HepG2 (cell line): ENCODE data around the gene PPM1M. TPM values are rescaled to one million over a fixed set of nuclear protein-coding genes. Genes with fewer than 3 reads are reported as not detected.

ENCODE experiments used
- ADNP ChIP-seq: sonication (generic); formaldehyde crosslinking; IDR thresholded peaks from 2 replicates; pipeline ENCODE4 v1.4.0; 2020; ENCODE audit warnings: missing genetic modification reagents
- ELF3 ChIP-seq: IDR thresholded peaks from 2 replicates; pipeline ENCODE4 v1.6.1; 2016; ENCODE audit warnings: missing genetic modification reagents, missing compliant biosample characterization
- FUBP1 ChIP-seq: sonication (generic); formaldehyde crosslinking; IDR thresholded peaks from 2 replicates; pipeline ENCODE4 v1.5.1; 2020; ENCODE audit warnings: missing genetic modification reagents, mild to moderate bottlenecking, borderline replicate concordance
- GTF2F1 ChIP-seq: fragments of 150-350 bp; IDR thresholded peaks from 2 replicates; pipeline ENCODE4 v1.6.1; 2014; ENCODE audit warnings: low read length
- ISL2 ChIP-seq: sonication (generic); formaldehyde crosslinking; IDR thresholded peaks from 2 replicates; pipeline ENCODE4 v1.5.0; 2020; ENCODE audit warnings: missing genetic modification reagents
- LCORL ChIP-seq, 2 experiments: fragments of 450-650 bp in 1 of 2; sonication (generic) in 1 of 2; formaldehyde crosslinking in 1 of 2; IDR thresholded peaks; 2 replicates each; pipeline versions ENCODE4 v1.5.0 to v1.6.1; 2017 to 2020; ENCODE audit warnings: antibody characterized with exemption in 1 of 2, missing genetic modification reagents in 1 of 2
- NFE2L1 ChIP-seq: sonication (generic); formaldehyde crosslinking; IDR thresholded peaks from 2 replicates; pipeline ENCODE4 v1.4.0; 2020; ENCODE audit warnings: missing genetic modification reagents, mild to moderate bottlenecking, borderline replicate concordance
- NKX3-1 ChIP-seq: sonication (generic); formaldehyde crosslinking; IDR thresholded peaks from 2 replicates; pipeline ENCODE4 v1.5.0; 2020; ENCODE audit warnings: missing genetic modification reagents
- REST ChIP-seq, 2 experiments: IDR thresholded peaks; 2 replicates each; pipeline ENCODE4 v1.6.1; 2011 to 2012; ENCODE audit warnings: low read length in 2 of 2, borderline replicate concordance in 1 of 2, low read depth in 1 of 2, mild to moderate bottlenecking in 1 of 2, moderate library complexity in 1 of 2
- SSRP1 ChIP-seq: IDR thresholded peaks from 2 replicates; pipeline ENCODE4 v1.6.1; 2016; ENCODE audit warnings: control low read depth
- TRIM24 ChIP-seq: sonication (generic); formaldehyde crosslinking; IDR thresholded peaks from 2 replicates; pipeline ENCODE4 v1.8.0; 2022; ENCODE audit warnings: mild to moderate bottlenecking, missing genetic modification reagents
- UBTF ChIP-seq: sonication (generic); formaldehyde crosslinking; IDR thresholded peaks from 2 replicates; pipeline ENCODE4 v1.4.0; 2020; ENCODE audit warnings: mild to moderate bottlenecking, missing genetic modification reagents
- YEATS4 ChIP-seq: sonication (generic); formaldehyde crosslinking; IDR thresholded peaks from 2 replicates; pipeline ENCODE4 v1.4.0; 2020; ENCODE audit warnings: missing genetic modification reagents, borderline replicate concordance
- ZFP1 ChIP-seq: IDR thresholded peaks from 2 replicates; pipeline ENCODE4 v1.6.1; 2016
- ZNF282 ChIP-seq: fragments of 450-650 bp; IDR thresholded peaks from 2 replicates; pipeline ENCODE4 v1.6.1; 2018; ENCODE audit not compliant: partially characterized antibody
- ZNF772 ChIP-seq: sonication (generic); formaldehyde crosslinking; IDR thresholded peaks from 2 replicates; pipeline ENCODE4 v1.5.0; 2020; ENCODE audit warnings: mild to moderate bottlenecking, missing genetic modification reagents
- ZSCAN12 ChIP-seq: sonication (generic); formaldehyde crosslinking; IDR thresholded peaks from 2 replicates; pipeline ENCODE4 v1.9.0; 2021; ENCODE audit warnings: mild to moderate bottlenecking, missing genetic modification reagents
- polyA plus RNA-seq, 8 experiments: library from polyadenylated mRNA; depleted of rRNA in 3 of 8; stranded (reverse) in 7 of 8; unstranded in 1 of 8; fragments of >200 nt; fragmentation: Illumina TruSeq in 4 of 8; extraction: Trizol in 4 of 8; gene quantifications; 2 replicates each; pipeline versions ENCODE4 v1.2.1 to v1.2.3, GENCODE V29; 2011 to 2016; ENCODE audit warnings: low read depth in 4 of 8, missing spikeins in 1 of 8, mixed read lengths in 1 of 8; ENCODE audit not compliant: insufficient read depth in 1 of 8
- total RNA-seq, 5 experiments: library from RNA; depleted of rRNA; stranded (reverse); fragments of >200 nt; fragmentation: Illumina TruSeq; extraction: Trizol; gene quantifications; 2 replicates each; pipeline ENCODE4 v1.2.3, GENCODE V29; 2016; ENCODE audit warnings: low read depth in 1 of 5
- TF ChIP-seq, protein P1 (sequence below): sonication (generic); formaldehyde crosslinking; IDR thresholded peaks from 2 replicates; pipeline ENCODE4 v1.4.0; 2020; ENCODE audit warnings: missing genetic modification reagents; ENCODE audit errors: not compliant biosample characterization
- TF ChIP-seq, protein P2 (sequence below): sonication (generic); formaldehyde crosslinking; IDR thresholded peaks from 2 replicates; pipeline ENCODE4 v1.4.0; 2020; ENCODE audit warnings: missing genetic modification reagents
- TF ChIP-seq, protein P3 (sequence below): sonication (generic); formaldehyde crosslinking; IDR thresholded peaks from 2 replicates; pipeline ENCODE4 v1.8.1; 2022; ENCODE audit warnings: mild to moderate bottlenecking, missing genetic modification reagents

The PPM1M gene
- total and polyA plus RNA-seq, 2 of the 13 experiments (the other 11 are each of a cell fraction or from before 2014, with no cell fraction given): 2.5 to 5.9 TPM

- TF ChIP-seq, protein P1, sequence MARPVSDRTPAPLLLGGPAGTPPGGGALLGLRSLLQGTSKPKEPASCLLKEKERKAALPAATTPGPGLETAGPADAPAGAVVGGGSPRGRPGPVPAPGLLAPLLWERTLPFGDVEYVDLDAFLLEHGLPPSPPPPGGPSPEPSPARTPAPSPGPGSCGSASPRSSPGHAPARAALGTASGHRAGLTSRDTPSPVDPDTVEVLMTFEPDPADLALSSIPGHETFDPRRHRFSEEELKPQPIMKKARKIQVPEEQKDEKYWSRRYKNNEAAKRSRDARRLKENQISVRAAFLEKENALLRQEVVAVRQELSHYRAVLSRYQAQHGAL (CRISPR knock-in tag): no peak
- TF ChIP-seq NFE2L1: no peak
- TF ChIP-seq ELF3 (CRISPR knock-in tag): peak; percentile 91
- peak in 1 of 2 experiments; percentile 56; a peak in 1 of 4 replicates for TF ChIP-seq REST (IDR thresholded peaks at IDR 0.05; ENCODE audit: borderline replicate concordance in 1 of 2, low read depth in 1 of 2, low read length in 2 of 2)
- peak; percentile 67; the same call in 1 of the 2 replicates for TF ChIP-seq ZFP1 (CRISPR knock-in tag)
- TF ChIP-seq, protein P2, sequence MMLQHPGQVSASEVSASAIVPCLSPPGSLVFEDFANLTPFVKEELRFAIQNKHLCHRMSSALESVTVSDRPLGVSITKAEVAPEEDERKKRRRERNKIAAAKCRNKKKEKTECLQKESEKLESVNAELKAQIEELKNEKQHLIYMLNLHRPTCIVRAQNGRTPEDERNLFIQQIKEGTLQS (CRISPR knock-in tag): peak; percentile 100
- TF ChIP-seq FUBP1 (CRISPR knock-in tag): peak; percentile 54; the same call in 1 of the 2 replicates
- 0 out of 2 replicates have a peak, but pooled peaks have one; percentile 63 for TF ChIP-seq NKX3-1 (CRISPR knock-in tag)
- peak; percentile 68; the same call in 1 of the 2 replicates for TF ChIP-seq YEATS4 (CRISPR knock-in tag)
- TF ChIP-seq ADNP (CRISPR knock-in tag): no peak
- TF ChIP-seq, protein P3, sequence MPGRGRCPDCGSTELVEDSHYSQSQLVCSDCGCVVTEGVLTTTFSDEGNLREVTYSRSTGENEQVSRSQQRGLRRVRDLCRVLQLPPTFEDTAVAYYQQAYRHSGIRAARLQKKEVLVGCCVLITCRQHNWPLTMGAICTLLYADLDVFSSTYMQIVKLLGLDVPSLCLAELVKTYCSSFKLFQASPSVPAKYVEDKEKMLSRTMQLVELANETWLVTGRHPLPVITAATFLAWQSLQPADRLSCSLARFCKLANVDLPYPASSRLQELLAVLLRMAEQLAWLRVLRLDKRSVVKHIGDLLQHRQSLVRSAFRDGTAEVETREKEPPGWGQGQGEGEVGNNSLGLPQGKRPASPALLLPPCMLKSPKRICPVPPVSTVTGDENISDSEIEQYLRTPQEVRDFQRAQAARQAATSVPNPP (CRISPR knock-in tag): peak; percentile 64; the same call in 1 of the 2 replicates
- no peak for TF ChIP-seq GTF2F1
- TF ChIP-seq SSRP1 (CRISPR knock-in tag): 0 out of 2 replicates have a peak, but pooled peaks have one; percentile 65
- peak; percentile 15; the same call in 1 of the 2 replicates for TF ChIP-seq UBTF (CRISPR knock-in tag)
- TF ChIP-seq LCORL (IDR thresholded peaks at IDR 0.05): peak; percentile 81
- TF ChIP-seq LCORL (CRISPR knock-in tag; IDR thresholded peaks at IDR 0.05): peak; percentile 70; the same call in 1 of the 2 replicates
- peak; percentile 98 for TF ChIP-seq TRIM24 (CRISPR knock-in tag)
- peak; percentile 92 for TF ChIP-seq ISL2 (CRISPR knock-in tag)
- no peak for TF ChIP-seq ZNF282
- TF ChIP-seq ZNF772: 0 out of 2 replicates have a peak, but pooled peaks have one; percentile 38
- TF ChIP-seq ZSCAN12 (CRISPR knock-in tag): no peak
Measured at GRCh38 chr3:52210550-52211046, 35.0 kb upstream of the PPM1M start (continued).
